ENCODE measurements around the gene QSOX2. TPM values are rescaled to one million over a fixed set of nuclear protein-coding genes. Genes with fewer than 3 reads are reported as not detected.

The QSOX2 gene
- total RNA-seq, 1 donor from 2014 or later, result 15.5 TPM

- no peak overlapping the region for H3K27ac Mint-ChIP-seq (ENCODE audit: unreplicated experiment)
- DNase-seq (ENCODE audit: extremely low spot score, unreplicated experiment), result no peak
- H3K36me3 Mint-ChIP-seq (ENCODE audit: unreplicated experiment), result peaks cover 2% of the 10 kb centered on the region
- H3K9me3 Mint-ChIP-seq (ENCODE audit: unreplicated experiment), result no peaks in the 10 kb centered on the region
- H3K27me3 Mint-ChIP-seq (ENCODE audit: unreplicated experiment), result no peaks in the 10 kb centered on the region
- no peak overlapping the region for H3K4me3 Mint-ChIP-seq (ENCODE audit: unreplicated experiment)
- TF ChIP-seq CTCF (IDR thresholded peaks at IDR 0.05), result no peak
- H3K4me1 Mint-ChIP-seq (ENCODE audit: unreplicated experiment), result peaks cover 9% of the 10 kb centered on the region
Observed at GRCh38 chr9:136232969-136233368, 12.6 kb downstream of the QSOX2 start.

GRCh38 chr9:136231478-136232297 lies 13.9 kb downstream of the QSOX2 start:
- Mint-ChIP-seq H3K9me3 (ENCODE audit: unreplicated experiment) (no peaks in the 10 kb centered on the region), H3K4me1 (ENCODE audit: unreplicated experiment) (peaks cover 10% of the 10 kb centered on the region), H3K4me3 (ENCODE audit: unreplicated experiment) (no peak overlapping the region), H3K36me3 (ENCODE audit: unreplicated experiment) (peaks cover 2% of the 10 kb centered on the region), H3K27ac (ENCODE audit: unreplicated experiment) (no peak overlapping the region), H3K27me3 (ENCODE audit: unreplicated experiment) (no peaks in the 10 kb centered on the region)
- no peak for TF ChIP-seq CTCF (IDR thresholded peaks at IDR 0.05)
- no peak for DNase-seq (ENCODE audit: extremely low spot score, unreplicated experiment)

GRCh38 chr9:136230773-136231172 lies 14.8 kb downstream of the QSOX2 start:
- Mint-ChIP-seq H3K4me3 (ENCODE audit: unreplicated experiment) (no peak overlapping the region), H3K4me1 (ENCODE audit: unreplicated experiment) (peaks cover 10% of the 10 kb centered on the region)

GRCh38 chr9:136230365-136230764 lies 15.2 kb downstream of the QSOX2 start:
- no peaks in the 10 kb centered on the region for H3K27me3 Mint-ChIP-seq (ENCODE audit: unreplicated experiment)
- H3K36me3 Mint-ChIP-seq (ENCODE audit: unreplicated experiment), result peaks cover 2% of the 10 kb centered on the region
- H3K27ac Mint-ChIP-seq (ENCODE audit: unreplicated experiment), result no peak overlapping the region
- TF ChIP-seq CTCF (IDR thresholded peaks at IDR 0.05), result no peak
- no peak overlapping the region for H3K4me3 Mint-ChIP-seq (ENCODE audit: unreplicated experiment)
- H3K4me1 Mint-ChIP-seq (ENCODE audit: unreplicated experiment), result peaks cover 10% of the 10 kb centered on the region
- H3K9me3 Mint-ChIP-seq (ENCODE audit: unreplicated experiment), result no peaks in the 10 kb centered on the region
- DNase-seq (ENCODE audit: extremely low spot score, unreplicated experiment), result no peak

More at GRCh38 chr9:136230773-136231172, 14.8 kb downstream of the QSOX2 start:
- no peak for DNase-seq (ENCODE audit: extremely low spot score, unreplicated experiment)
- no peak for TF ChIP-seq CTCF (IDR thresholded peaks at IDR 0.05)
- no peaks in the 10 kb centered on the region for H3K27me3 Mint-ChIP-seq (ENCODE audit: unreplicated experiment)
- no peak overlapping the region for H3K27ac Mint-ChIP-seq (ENCODE audit: unreplicated experiment)
- peaks cover 2% of the 10 kb centered on the region for H3K36me3 Mint-ChIP-seq (ENCODE audit: unreplicated experiment)
- no peaks in the 10 kb centered on the region for H3K9me3 Mint-ChIP-seq (ENCODE audit: unreplicated experiment)

All from osteocyte (in vitro differentiated cells).